ENCODE results near the gene CAMKV. TPM values are rescaled to one million over a fixed set of nuclear protein-coding genes. Genes with fewer than 3 reads are reported as not detected.

The CAMKV gene
- total RNA-seq, 2 experiments from 2014 or later = 0.28 TPM; not detected in 1

GRCh38 chr3:49899815-49900214 lies 30.1 kb upstream of the CAMKV start:
- Mint-ChIP-seq H3K4me3 (no peak overlapping the region), H3K27me3 (no peaks in the 10 kb centered on the region), H3K4me1 (ENCODE audit: low read depth) (peaks cover 9% of the 10 kb centered on the region), H3K27ac (no peak overlapping the region), H3K9me3 (no peaks in the 10 kb centered on the region), H3K36me3 (ENCODE audit: low read depth) (no peaks in the 10 kb centered on the region)
- H3K9me3 ChIP-seq (ENCODE audit: control insufficient read depth in 1 of 2, insufficient read depth in 1 of 2, low read length in 2 of 2) = no peaks in the 10 kb centered on the region
- CTCF ChIA-PET = no interaction called here
- DNase-seq (no peak), ATAC-seq (ENCODE audit: poor library complexity) (no peak)
- no peak overlapping the region for H3K27ac ChIP-seq (ENCODE audit: low read depth in 1 of 2, low read length in 2 of 2)
- H3K36me3 ChIP-seq (ENCODE audit: insufficient read depth, low read length) = no peaks in the 10 kb centered on the region
- TF ChIP-seq CTCF (IDR thresholded peaks at IDR 0.05) = no peak
- H3K4me1 ChIP-seq (ENCODE audit: insufficient read depth, low read length) = peaks cover 17% of the 10 kb centered on the region
- H3K27me3 ChIP-seq (ENCODE audit: control insufficient read depth in 1 of 2, insufficient read depth in 2 of 2, low read length in 2 of 2) = no peaks in the 10 kb centered on the region
- intact Hi-C loops (cut with DNase I, micrococcal nuclease) = loop anchor here in 1 of 2 experiments (5.0 kb wide), 2 partner anchors 42 to 113 kb away; partner anchors contain the start of genes IP6K1 and RBM6
- H3K4me3 ChIP-seq (ENCODE audit: low read length) = no peak overlapping the region
- POLR2A ChIA-PET = no interaction called here

- no peaks in the 10 kb centered on the region for H3K36me3 Mint-ChIP-seq (ENCODE audit: low read depth)
- peaks cover 2% of the 10 kb centered on the region for H3K4me1 Mint-ChIP-seq (ENCODE audit: low read depth)
- H3K4me3 Mint-ChIP-seq = no peak overlapping the region
- Histone ChIP-seq H3K4me1 (ENCODE audit: insufficient read depth, low read length) (peaks cover 8% of the 10 kb centered on the region), H3K27ac (ENCODE audit: low read depth in 1 of 2, low read length in 2 of 2) (no peak overlapping the region), H3K27me3 (ENCODE audit: control insufficient read depth in 1 of 2, insufficient read depth in 2 of 2, low read length in 2 of 2) (no peaks in the 10 kb centered on the region), H3K36me3 (ENCODE audit: insufficient read depth, low read length) (no peaks in the 10 kb centered on the region), H3K9me3 (ENCODE audit: control insufficient read depth in 1 of 2, insufficient read depth in 1 of 2, low read length in 2 of 2) (no peaks in the 10 kb centered on the region), H3K4me3 (ENCODE audit: low read length) (no peak overlapping the region)
- CTCF ChIA-PET = no interaction called here
- no peak for ATAC-seq (ENCODE audit: poor library complexity)
- TF ChIP-seq CTCF (IDR thresholded peaks at IDR 0.05) = no peak
- no peaks in the 10 kb centered on the region for H3K27me3 Mint-ChIP-seq
- H3K9me3 Mint-ChIP-seq = no peaks in the 10 kb centered on the region
- H3K27ac Mint-ChIP-seq = no peak overlapping the region
- DNase-seq = no peak
- POLR2A ChIA-PET = no interaction called here
- intact Hi-C loops (cut with DNase I, micrococcal nuclease) = no loop called here
Measured at GRCh38 chr3:49898991-49899390, 29.3 kb upstream of the CAMKV start.

GRCh38 chr3:49896345-49896744 lies 26.6 kb upstream of the CAMKV start:
- no peak for DNase-seq
- Histone ChIP-seq H3K9me3 (ENCODE audit: control insufficient read depth in 1 of 2, insufficient read depth in 1 of 2, low read length in 2 of 2) (no peaks in the 10 kb centered on the region), H3K27me3 (ENCODE audit: control insufficient read depth in 1 of 2, insufficient read depth in 2 of 2, low read length in 2 of 2) (no peaks in the 10 kb centered on the region), H3K27ac (ENCODE audit: low read depth in 1 of 2, low read length in 2 of 2) (no peak overlapping the region), H3K4me3 (ENCODE audit: low read length) (no peak overlapping the region), H3K36me3 (ENCODE audit: insufficient read depth, low read length) (no peaks in the 10 kb centered on the region), H3K4me1 (ENCODE audit: insufficient read depth, low read length) (no peaks in the 10 kb centered on the region)
- Mint-ChIP-seq H3K27ac (no peak overlapping the region), H3K36me3 (ENCODE audit: low read depth) (no peaks in the 10 kb centered on the region), H3K9me3 (no peaks in the 10 kb centered on the region), H3K27me3 (no peaks in the 10 kb centered on the region), H3K4me1 (ENCODE audit: low read depth) (no peaks in the 10 kb centered on the region), H3K4me3 (no peak overlapping the region)
- intact Hi-C loops (cut with DNase I, micrococcal nuclease) = no loop called here
- POLR2A ChIA-PET = no interaction called here
- CTCF ChIA-PET = no interaction called here
- no peak for TF ChIP-seq CTCF (IDR thresholded peaks at IDR 0.05)
- no peak for ATAC-seq (ENCODE audit: poor library complexity)

All from CD4-positive, alpha-beta T cell (primary cell).